GM12878 (cell line): ENCODE results near the gene FNDC4. TPM values are rescaled to one million over a fixed set of nuclear protein-coding genes. Genes with fewer than 3 reads are reported as not detected.

Experiments
- ATAC-seq: fragments of 200-7000 bp; cut with Tn5 transposase; 3 replicates; pipeline ENCODE4 v1.9.1; 2020; ENCODE audit warnings: mild to moderate bottlenecking, moderate library complexity
- BruUV-seq: library from RNA; stranded (reverse); fragments of 400-500 nt; replicated peaks from 2 replicates; lab custom pipeline; 2021; lab: Mats Ljungman, UMichigan
- CTCF ChIA-PET: fragments of 300-600 bp; sonication (Branson Sonifier 250); formaldehyde crosslinking; extraction: SDS; loops from one replicate; lab custom pipeline; 2021; ENCODE audit warnings: inconsistent platforms; lab: Yijun Ruan, JAX
- POLR2A ChIA-PET: fragments of 350-600 bp; formaldehyde crosslinking; extraction: SDS; loops from one replicate; lab custom pipeline; 2021; ENCODE audit warnings: inconsistent platforms; lab: Charles Lee
- RAD21 ChIA-PET: fragments of 300-600 bp; sonication (Branson Sonifier 250); formaldehyde crosslinking; loops from one replicate; lab custom pipeline; 2023; ENCODE audit warnings: antibody characterized with exemption; ENCODE audit not compliant: unreplicated experiment; lab: Charles Lee
- SMC1A ChIA-PET: fragments of 300-600 bp; sonication (Branson Sonifier 250); formaldehyde crosslinking; loops from one replicate; lab custom pipeline; 2023; ENCODE audit not compliant: unreplicated experiment, uncharacterized antibody; lab: Charles Lee
- DNase-seq: peaks from one replicate; pipeline ENCODE4 v3.0.0-alpha.2; 2011; ENCODE audit warnings: low read depth, low spot score
- FAIRE-seq: peaks from 3 replicates; lab custom pipeline; 2011; peaks lifted over from hg19 to GRCh38; lab: Jason Lieb, UNC
- H2AFZ ChIP-seq: 2 replicates; pipeline ENCODE4 v1.6.0; 2011; ENCODE audit warnings: low read depth, low read length, control low read depth; ENCODE audit not compliant: control insufficient read depth
- H3K27ac ChIP-seq: 2 replicates; pipeline ENCODE4 v1.5.1; 2011; ENCODE audit warnings: control low read depth; ENCODE audit not compliant: control insufficient read depth, insufficient read depth
- H3K27me3 ChIP-seq, 2 experiments: replicated peaks in 1 of 2; 2 replicates each; pipeline versions ENCODE4 v1.6.0 to v1.6.1; 2011; ENCODE audit warnings: low read length in 1 of 2; ENCODE audit not compliant: control insufficient read depth in 2 of 2, insufficient read depth in 2 of 2
- H3K36me3 ChIP-seq, 2 experiments: 2 replicates each; pipeline ENCODE4 v1.5.1; 2011; ENCODE audit warnings: low read length in 1 of 2; ENCODE audit not compliant: control insufficient read depth in 2 of 2, insufficient read depth in 2 of 2
- H3K4me1 ChIP-seq: 2 replicates; pipeline ENCODE4 v1.6.1; 2011; ENCODE audit warnings: mild to moderate bottlenecking, low read length, moderate library complexity, mixed read lengths; ENCODE audit not compliant: control insufficient read depth, insufficient read depth
- H3K4me2 ChIP-seq: 2 replicates; pipeline ENCODE4 v1.6.0; 2011; ENCODE audit warnings: control low read depth; ENCODE audit not compliant: control insufficient read depth, insufficient read depth
- H3K4me3 ChIP-seq: fragments of 200-600 bp; sonication (generic); 2 replicates; pipeline ENCODE4 v1.5.1; 2016
- H3K79me2 ChIP-seq: 2 replicates; pipeline ENCODE4 v1.6.0; 2011; ENCODE audit warnings: low read length; ENCODE audit not compliant: control insufficient read depth, insufficient read depth
- H3K9ac ChIP-seq: 2 replicates; pipeline ENCODE4 v1.8.0; 2011; ENCODE audit warnings: low read length, control low read depth, mixed read lengths; ENCODE audit not compliant: control insufficient read depth, insufficient read depth
- H3K9me3 ChIP-seq: replicated peaks from 3 replicates; pipeline ENCODE4 v1.5.1; 2011; ENCODE audit warnings: mild to moderate bottlenecking, low read length; ENCODE audit not compliant: control insufficient read depth, insufficient read depth
- H4K20me1 ChIP-seq: 2 replicates; pipeline ENCODE4 v1.6.0; 2011; ENCODE audit not compliant: control insufficient read depth, insufficient read depth
- MTA2 ChIP-seq: fragments of 450-650 bp; IDR thresholded peaks from 2 replicates; pipeline ENCODE4 v1.6.1; 2016; ENCODE audit warnings: low read depth, mild to moderate bottlenecking, moderate library complexity
- NBN ChIP-seq: fragments of 450-650 bp; IDR thresholded peaks from 2 replicates; pipeline ENCODE4 v1.6.1; 2016
- NR2F1 ChIP-seq: fragments of 450-650 bp; conservative IDR thresholded peaks from 2 replicates; pipeline ENCODE4 v1.6.1; 2017; ENCODE audit warnings: mild to moderate bottlenecking
- ZNF622 ChIP-seq: fragments of 450-650 bp; IDR thresholded peaks from 2 replicates; pipeline ENCODE4 v1.6.1; 2017; ENCODE audit warnings: mild to moderate bottlenecking, inconsistent platforms
- WGBS: methylation state at CpG from one replicate; pipeline ENCODE4 v1.1.6; 2016; ENCODE audit warnings: low lambda C conversion rate; ENCODE audit not compliant: insufficient replicate concordance, insufficient coverage; ENCODE audit errors: missing lambda C conversion rate; 5-methylcytosine and 5-hydroxymethylcytosine counted together
- in situ Hi-C: fragments of 300-500 bp; cut with MboI; formaldehyde crosslinking; loops from 9 replicates; pipeline ENCODE4 v1.14.3; 2018; ENCODE audit warnings: mixed read lengths
- intact Hi-C: fragments of 100-400 bp; cut with micrococcal nuclease; formaldehyde crosslinking; loops from one replicate; pipeline ENCODE4 v1.14.2; 2022; ENCODE audit not compliant: unreplicated experiment
- polyA plus RNA-seq, 11 experiments: library from polyadenylated mRNA; depleted of rRNA in 4 of 11; unstranded in 6 of 11; stranded (reverse) in 5 of 11; fragments of >200 nt; fragmentation: Nextera tagmentation in 4 of 11; fragmentation: Illumina TruSeq in 1 of 11; extraction: Ambion mirVana in 4 of 11; extraction: Trizol in 1 of 11; gene quantifications; 1 replicate in 1 of 11; 2 replicates in 10 of 11; pipeline versions ENCODE4 v1.2.1 to v1.2.3, GENCODE V29; 2011 to 2016; ENCODE audit warnings: inconsistent platforms in 2 of 11, missing spikeins in 2 of 11, low read depth in 1 of 11
- total RNA-seq, 4 experiments: library from RNA; depleted of rRNA in 3 of 4; stranded (reverse); fragments of >200 nt in 3 of 4; fragmentation: Illumina TruSeq in 1 of 4; extraction: Trizol in 1 of 4; gene quantifications; 2 replicates each; pipeline versions ENCODE4 v1.2.1 to v1.2.3, GENCODE V29; 2013 to 2021
- TF ChIP-seq, protein P1 (sequence below): fragments of 450-650 bp; IDR thresholded peaks from 2 replicates; pipeline ENCODE4 v1.6.1; 2017; ENCODE audit warnings: mild to moderate bottlenecking, low read depth, inconsistent platforms; ENCODE audit not compliant: poor library complexity, severe bottlenecking
- TF ChIP-seq, protein P2 (sequence below): IDR thresholded peaks from 2 replicates; pipeline ENCODE4 v1.6.1; 2012; ENCODE audit warnings: improper control_type of control experiment, low read depth, low read length; ENCODE audit not compliant: insufficient replicate concordance
- TF ChIP-seq, protein P3 (sequence below): IDR thresholded peaks from 2 replicates; pipeline ENCODE4 v1.6.1; 2011; ENCODE audit warnings: low read depth, low read length, improper control_type of control experiment, borderline replicate concordance

The FNDC4 gene
- total and polyA plus RNA-seq, 10 of the 15 experiments (the other 5 are each of a cell fraction or from before 2014, with no cell fraction given) = 0.21 TPM; not detected in 9

DNA sequence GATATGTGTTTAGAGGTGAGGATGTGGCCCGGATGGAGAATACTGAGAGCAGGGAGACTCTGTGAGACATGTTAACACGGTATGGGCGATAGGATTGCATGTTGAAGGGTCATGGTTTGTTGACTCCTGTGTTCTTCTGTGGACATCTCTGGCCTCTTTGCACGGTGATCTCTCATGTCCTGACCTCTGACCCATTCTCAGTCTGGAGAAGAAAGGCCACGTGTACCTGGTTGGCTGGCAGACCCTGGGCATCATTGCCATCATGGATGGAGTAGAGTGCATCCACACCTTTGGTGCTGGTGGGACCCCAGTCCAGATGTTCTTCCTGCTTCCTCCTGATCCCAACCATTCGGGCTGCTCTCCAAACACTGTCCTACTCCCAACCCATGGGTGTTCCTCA lies 11.6 kb upstream of the FNDC4 start:
- SMC1A ChIA-PET = no interaction called here
- POLR2A ChIA-PET = interaction anchor here (0.5 to 0.6 kb wide), 2 partner anchors 60 to 588 kb away, joined by 3 to 4 read pairs; no protein-coding TSS in a partner anchor
- Histone ChIP-seq H3K9me3 (no peaks in the 10 kb centered on the region), H3K27ac (no peak overlapping the region), H3K4me1 (no peaks in the 10 kb centered on the region), H3K27me3 (no peaks in the 10 kb centered on the region; a peak in 2 of 4 replicates), H3K36me3 (no peaks in the 10 kb centered on the region), H3K4me2 (no peak overlapping the region), H3K4me3 (no peak overlapping the region), H2AFZ (no peak overlapping the region), H4K20me1 (no peaks in the 10 kb centered on the region), H3K79me2 (no peaks in the 10 kb centered on the region), H3K9ac (no peak overlapping the region)
- no peak for FAIRE-seq
- DNase-seq = no peak
- no TSS peak for BruUV-seq
- in situ Hi-C loops = no loop called here
- TF ChIP-seq, protein P1, sequence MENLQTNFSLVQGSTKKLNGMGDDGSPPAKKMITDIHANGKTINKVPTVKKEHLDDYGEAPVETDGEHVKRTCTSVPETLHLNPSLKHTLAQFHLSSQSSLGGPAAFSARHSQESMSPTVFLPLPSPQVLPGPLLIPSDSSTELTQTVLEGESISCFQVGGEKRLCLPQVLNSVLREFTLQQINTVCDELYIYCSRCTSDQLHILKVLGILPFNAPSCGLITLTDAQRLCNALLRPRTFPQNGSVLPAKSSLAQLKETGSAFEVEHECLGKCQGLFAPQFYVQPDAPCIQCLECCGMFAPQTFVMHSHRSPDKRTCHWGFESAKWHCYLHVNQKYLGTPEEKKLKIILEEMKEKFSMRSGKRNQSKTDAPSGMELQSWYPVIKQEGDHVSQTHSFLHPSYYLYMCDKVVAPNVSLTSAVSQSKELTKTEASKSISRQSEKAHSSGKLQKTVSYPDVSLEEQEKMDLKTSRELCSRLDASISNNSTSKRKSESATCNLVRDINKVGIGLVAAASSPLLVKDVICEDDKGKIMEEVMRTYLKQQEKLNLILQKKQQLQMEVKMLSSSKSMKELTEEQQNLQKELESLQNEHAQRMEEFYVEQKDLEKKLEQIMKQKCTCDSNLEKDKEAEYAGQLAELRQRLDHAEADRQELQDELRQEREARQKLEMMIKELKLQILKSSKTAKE = no peak
- TF ChIP-seq NBN = no peak
- no peak for TF ChIP-seq ZNF622
- TF ChIP-seq, protein P2, sequence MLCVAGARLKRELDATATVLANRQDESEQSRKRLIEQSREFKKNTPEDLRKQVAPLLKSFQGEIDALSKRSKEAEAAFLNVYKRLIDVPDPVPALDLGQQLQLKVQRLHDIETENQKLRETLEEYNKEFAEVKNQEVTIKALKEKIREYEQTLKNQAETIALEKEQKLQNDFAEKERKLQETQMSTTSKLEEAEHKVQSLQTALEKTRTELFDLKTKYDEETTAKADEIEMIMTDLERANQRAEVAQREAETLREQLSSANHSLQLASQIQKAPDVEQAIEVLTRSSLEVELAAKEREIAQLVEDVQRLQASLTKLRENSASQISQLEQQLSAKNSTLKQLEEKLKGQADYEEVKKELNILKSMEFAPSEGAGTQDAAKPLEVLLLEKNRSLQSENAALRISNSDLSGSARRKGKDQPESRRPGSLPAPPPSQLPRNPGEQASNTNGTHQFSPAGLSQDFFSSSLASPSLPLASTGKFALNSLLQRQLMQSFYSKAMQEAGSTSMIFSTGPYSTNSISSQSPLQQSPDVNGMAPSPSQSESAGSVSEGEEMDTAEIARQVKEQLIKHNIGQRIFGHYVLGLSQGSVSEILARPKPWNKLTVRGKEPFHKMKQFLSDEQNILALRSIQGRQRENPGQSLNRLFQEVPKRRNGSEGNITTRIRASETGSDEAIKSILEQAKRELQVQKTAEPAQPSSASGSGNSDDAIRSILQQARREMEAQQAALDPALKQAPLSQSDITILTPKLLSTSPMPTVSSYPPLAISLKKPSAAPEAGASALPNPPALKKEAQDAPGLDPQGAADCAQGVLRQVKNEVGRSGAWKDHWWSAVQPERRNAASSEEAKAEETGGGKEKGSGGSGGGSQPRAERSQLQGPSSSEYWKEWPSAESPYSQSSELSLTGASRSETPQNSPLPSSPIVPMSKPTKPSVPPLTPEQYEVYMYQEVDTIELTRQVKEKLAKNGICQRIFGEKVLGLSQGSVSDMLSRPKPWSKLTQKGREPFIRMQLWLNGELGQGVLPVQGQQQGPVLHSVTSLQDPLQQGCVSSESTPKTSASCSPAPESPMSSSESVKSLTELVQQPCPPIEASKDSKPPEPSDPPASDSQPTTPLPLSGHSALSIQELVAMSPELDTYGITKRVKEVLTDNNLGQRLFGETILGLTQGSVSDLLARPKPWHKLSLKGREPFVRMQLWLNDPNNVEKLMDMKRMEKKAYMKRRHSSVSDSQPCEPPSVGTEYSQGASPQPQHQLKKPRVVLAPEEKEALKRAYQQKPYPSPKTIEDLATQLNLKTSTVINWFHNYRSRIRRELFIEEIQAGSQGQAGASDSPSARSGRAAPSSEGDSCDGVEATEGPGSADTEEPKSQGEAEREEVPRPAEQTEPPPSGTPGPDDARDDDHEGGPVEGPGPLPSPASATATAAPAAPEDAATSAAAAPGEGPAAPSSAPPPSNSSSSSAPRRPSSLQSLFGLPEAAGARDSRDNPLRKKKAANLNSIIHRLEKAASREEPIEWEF = no peak
- TF ChIP-seq NR2F1 = no peak
- TF ChIP-seq, protein P3, sequence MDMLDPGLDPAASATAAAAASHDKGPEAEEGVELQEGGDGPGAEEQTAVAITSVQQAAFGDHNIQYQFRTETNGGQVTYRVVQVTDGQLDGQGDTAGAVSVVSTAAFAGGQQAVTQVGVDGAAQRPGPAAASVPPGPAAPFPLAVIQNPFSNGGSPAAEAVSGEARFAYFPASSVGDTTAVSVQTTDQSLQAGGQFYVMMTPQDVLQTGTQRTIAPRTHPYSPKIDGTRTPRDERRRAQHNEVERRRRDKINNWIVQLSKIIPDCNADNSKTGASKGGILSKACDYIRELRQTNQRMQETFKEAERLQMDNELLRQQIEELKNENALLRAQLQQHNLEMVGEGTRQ = no peak
- TF ChIP-seq MTA2 = no peak
- intact Hi-C loops = no loop called here
- ATAC-seq = no peak
- CTCF ChIA-PET = no interaction called here
- RAD21 ChIA-PET = no interaction called here
- WGBS = 34% methylated on average over 6 of the region's 6 CpGs
